Measurements from ENCODE around the gene GLYATL3.

GLYATL3 gene

DNA sequence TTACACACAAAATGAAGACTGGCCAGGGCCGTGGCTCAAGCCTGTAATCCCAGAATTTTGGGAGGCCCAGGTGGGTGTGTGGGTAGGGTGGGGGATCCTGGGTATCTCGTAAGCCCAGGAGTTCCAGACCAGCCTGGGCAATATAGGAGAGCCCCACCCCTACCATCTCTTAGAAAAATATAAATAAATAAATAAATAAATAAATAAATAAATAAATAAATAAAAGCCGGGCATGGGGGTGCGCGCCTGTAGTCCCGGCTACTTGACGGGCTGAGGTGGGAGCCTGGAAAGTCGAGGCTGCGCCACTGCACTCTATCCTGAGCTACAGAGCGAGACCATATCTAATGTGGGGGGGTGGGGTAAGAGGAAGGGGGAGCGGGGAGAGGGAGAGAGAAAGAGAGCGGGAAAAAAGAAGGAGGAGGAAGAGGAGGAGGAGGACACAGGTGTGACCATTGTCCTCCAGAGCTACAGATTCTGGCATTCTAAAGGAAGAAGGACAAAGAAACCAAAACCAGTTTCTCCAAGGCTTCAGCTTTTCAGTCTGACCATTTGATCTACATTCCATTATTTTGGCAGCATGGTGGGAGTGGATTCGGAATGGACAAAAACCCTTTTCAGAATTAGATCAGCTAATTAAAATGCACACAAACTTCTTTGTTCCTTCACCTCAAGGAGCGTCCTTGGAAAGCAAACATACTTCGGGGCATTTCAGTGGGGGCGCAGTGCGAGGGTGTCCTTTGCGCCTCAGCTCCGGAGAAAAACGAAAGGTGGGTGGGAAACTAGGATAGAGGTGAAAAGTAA is 50.2 kb downstream of the GLYATL3 start:
- no peak for DNase-seq

DNA sequence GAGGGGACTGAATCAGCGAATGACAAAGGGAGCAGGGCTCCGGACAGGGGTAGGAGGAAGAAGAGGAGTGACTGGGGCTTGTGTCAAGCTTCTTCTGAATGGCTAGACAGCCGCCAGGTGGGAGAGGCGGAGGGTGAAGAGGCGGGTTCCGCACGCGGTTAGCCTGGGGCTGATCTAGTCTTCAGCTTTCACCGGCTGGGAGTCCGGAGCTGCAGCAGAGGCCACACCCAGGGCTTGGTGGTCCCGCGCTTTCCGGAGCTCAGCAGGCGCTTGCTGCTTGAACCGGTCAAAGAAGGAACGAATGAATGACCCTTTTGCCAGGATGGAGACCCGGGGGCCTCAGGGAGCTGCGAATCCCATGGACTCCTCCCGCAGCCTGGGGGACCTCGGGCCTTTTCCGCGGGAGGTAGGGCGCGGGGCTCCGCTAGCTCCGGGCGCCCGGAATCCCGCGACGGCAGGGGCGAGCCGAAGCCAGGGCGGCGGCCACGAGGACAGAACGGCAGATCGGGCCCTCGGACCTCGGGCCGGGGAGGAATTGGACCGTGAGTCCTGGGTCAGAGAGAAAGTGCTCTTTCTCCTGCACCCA is 50.9 kb downstream of the GLYATL3 start, which contains the start of gene C6orf141:
Gene C6orf141 (plus strand): TSS at position 177 of the 586 bp plus-strand sequence. CDS start 125 bp downstream, at position 302.
- DNase-seq, result peak; percentile 51

DNA sequence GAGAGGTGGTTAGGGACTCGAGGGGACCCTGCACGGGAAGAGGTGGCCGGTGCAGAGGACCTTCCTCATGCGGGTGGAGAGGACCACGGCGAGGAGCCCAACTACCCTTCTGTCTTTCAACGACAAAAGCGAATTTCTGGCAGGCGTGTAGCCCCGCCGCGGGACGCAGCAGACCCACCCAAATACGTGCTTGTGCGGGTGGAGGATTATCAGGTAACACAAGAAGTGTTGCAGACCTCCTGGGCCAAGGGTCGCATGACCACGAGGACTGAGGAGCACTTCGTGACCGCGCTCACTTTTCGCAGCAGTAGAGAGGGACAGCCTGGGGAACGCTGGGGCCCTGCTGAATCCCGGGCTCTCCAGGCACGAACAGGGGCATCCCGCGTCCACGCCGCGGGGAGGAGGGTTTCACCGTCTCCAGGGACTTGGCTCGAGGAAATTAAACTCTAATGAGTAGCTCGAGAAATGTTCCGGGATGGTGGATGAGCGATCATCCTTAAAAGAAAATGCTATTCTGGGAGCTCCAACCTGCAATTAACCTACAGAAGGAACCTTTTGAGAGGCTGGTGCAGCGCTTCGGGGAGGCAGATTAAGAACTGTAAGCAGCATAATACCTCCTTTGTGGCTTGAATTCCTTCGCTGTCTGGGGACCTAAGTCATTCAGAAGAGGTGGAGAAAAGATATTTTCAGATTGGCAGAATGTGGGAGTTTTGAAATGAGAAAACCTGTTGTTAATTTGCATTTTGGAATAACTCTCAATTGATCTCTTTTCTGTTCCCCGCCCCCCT is 51.5 kb downstream of the GLYATL3 start:
- peak; percentile 52 for DNase-seq

DNA sequence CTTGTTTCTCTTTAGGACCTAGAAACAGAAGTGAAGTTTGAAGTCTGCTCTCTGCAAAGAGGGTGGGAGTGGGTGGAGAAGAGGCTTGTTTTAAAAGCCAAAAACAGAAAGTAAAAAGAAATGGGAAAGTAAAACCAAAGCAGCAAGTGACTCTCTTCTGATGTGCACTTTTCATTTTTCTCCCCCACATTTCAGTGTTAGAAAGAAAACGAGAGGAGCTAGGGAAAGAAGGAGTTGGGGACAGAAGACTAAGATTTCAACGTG is 52.1 kb downstream of the GLYATL3 start:
- DNase-seq, result no peak

DNA sequence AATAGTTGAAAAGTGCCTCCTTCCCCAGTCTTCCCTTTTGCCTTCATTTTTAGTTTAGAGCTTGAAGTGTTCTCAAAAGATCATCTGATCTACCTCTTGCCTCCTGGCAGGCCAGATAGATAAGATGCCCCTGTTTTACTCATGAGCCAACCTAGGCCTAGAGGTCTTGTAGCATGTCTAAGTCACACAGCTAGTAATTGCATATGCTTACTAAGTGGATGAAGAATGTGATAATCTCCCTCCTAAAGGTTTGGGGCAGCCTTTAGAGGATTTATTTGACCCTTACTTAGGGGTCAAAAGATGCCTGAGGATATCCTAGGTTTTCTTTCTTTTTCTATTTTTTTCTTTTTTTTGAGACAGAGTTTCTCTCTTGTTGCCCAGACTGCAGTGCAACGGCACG is 52.9 kb downstream of the GLYATL3 start:
- DNase-seq, result no peak

DNA sequence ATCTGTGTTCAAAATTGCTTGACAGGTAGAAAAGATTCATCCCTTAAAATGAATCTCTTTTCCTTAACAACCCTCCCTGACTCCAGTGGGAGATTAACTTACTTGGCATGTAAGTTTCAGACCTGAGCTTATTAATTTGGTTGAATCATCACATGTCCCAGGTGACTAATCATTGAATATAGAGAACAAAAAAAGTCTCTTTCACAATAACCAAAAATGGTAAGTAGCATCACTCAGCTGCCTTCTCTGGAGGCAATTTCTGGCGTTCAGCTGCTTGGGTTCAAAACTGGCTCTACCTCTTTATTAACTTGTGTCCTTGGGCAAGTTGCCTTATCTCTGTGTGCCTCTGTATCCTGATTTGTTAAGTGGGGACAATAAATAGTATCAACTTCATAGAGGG is 53.7 kb downstream of the GLYATL3 start:
- no peak for DNase-seq

DNA sequence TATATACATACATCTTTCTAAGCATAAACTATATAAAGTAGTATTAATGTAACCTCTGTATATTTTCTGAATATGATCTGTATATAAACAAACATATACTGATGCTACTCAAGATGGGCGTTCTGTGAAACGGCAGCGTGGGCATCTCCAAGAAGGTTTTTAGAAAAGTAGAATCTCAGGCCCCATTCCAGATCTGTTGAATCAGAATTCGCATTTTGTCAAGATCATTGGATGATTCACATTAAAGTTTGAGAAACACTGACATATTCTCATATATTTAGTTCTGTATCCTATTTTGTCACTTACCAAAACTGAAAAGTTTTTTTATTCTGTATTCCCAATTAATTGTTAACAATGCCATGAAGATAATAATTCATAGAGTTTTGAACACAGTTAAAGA is 56.2 kb downstream of the GLYATL3 start:
- no peak for DNase-seq

DNA sequence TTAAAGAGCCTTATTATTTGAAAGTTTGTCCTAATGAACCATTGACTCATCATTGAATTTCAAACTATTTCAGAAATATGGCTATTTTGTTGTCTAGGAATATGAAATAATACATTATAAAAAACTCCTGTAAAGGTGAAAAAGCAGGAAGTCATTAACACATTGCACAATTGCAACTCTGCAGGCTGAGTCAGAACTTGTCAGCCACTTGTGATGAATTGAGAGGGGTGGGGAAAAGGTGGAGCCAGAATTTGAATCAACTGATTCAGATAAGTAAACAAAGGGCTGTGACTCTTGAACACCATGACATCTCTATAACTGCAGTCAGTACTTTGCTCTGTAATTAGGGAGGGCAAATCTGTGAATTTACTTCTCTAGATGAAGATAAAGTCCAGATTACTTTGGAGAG is 56.7 kb downstream of the GLYATL3 start:
- DNase-seq, result no peak

DNA sequence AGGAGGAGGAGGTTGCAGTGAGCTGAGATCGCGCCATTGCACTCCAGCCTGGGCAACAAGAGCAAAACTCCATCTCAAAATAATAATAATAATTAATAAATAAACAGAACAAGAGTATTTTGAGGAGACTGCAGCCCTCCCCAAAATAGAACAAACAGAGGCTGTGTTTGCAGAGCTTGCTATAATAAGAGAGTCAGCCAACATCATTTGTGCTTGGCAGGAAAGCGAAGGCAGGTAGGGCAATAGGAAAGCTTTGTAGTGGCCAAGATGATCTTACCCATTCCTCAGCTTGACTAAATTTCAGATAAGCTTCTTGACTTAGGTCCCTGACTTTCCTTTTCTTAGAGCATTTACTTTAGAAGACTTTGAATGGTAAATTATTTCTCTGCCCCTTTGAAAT is 57.5 kb downstream of the GLYATL3 start:
- DNase-seq, result no peak

DNA sequence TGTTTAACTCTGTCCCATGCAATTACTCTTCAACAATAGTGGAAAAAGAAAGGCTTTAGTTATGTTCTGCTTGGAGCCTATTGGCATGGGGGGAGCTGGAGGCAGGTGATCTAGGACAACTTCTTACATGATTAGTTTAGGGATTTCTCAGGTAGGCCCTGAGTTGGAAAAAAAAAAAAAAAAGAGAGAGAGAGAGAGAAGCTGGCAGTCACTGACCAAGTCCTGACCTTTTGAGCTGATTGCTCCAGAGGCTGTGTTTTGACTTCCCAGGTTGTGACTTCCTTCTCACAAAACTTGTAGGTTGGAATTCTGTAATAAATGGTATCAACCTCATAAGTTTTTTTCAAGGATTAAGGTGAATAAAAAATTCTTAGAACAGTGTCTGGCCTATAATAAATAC is 58.5 kb downstream of the GLYATL3 start:
- DNase-seq, result no peak

DNA sequence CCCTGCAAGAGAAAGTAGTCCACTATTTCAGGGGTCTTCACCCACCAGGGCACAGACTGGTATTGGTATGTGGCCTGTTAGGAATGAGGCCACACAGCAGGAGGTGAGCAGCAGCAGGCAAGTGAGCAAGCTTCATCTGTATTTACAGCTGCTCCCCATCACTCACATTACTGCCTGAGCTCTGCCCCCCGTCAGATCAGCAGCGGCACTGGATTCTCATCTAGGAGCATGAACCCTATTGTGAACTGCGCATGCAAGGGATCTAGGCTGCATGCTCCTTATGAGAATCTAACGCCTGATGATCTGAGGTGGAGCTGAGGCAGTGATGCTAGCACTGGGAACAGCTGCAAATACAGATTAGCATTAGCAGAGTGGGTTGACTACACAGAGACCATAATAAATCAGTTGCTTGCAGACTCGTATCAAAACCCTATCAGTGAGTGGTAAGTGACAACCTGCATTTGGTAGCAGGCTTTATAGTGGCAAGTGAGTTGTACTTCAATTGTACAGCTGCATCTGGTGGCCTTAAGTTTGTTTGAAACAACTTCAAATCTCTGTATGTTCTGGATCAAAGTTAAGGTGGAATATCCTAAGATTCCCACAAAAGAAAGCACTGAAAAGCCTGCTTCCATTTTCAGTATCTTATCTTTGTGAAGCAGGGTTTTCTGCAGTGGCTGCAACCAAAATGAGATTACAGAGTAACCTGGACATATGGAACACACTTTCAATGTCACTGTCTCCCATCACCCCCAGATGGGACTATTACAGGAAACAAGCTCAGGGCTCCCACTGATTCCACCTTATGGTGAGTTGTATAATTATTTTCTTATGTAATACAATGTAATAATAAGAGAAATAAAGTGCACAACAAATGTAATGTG is 63.5 kb downstream of the GLYATL3 start:
- DNase-seq, result no peak

DNA sequence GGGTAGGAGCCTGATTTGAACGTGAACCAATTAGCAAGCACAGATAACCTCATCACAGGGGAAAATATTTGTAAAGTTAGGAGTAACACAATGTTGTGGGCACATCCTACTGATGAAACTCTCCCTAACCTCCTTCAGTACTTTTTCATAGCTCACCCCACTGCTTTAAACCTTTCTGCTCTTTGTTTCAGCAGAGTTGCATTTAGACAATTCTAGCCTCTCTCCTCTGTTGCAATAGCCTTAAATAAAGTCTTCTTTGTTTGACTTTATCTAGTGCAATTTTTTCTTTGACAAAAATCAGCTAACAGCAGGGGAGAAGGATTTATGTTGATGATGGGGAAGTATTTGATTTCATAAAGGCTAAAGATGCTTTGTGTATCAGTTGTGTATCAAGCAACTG is 64.8 kb downstream of the GLYATL3 start:
- DNase-seq, result no peak

DNA sequence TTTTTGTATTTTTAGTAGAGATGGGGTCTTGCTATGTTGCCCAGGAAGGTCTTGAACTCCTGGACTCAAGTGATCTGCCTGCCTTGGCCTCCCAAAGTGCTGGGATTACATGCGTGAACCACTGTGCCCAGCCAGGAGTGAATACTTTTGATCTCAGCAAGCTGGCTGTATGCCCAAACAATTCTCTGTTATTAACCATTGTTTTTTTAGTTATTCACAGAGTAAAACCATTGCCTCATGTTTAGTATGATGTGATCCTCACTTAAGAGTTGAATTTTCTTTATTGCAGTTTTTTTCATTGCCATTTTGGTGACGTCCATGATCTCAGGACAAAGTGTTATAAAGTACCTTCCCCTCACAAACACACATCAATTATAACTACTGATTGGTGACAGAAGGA is 65.5 kb downstream of the GLYATL3 start:
- no peak for DNase-seq

DNA sequence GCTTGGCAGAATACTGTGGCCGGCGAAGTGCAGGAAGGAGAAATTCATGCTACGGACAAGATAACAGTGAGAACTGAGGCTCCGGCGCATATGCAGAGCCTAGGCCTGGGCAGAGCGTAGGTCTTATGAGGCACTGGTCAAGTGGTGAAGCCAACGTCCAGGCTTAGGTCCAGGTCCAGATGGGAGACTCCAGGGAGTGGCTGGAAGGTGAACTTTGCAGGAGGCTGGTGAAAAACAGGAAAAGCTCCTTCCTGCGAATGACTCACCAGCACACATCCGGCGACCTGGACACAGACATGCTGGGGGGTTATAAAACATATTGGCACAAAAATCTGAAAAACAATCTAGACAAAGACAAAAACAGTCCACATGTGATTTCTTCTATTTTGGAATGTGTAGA is 66.1 kb downstream of the GLYATL3 start:
- DNase-seq, result no peak

DNA sequence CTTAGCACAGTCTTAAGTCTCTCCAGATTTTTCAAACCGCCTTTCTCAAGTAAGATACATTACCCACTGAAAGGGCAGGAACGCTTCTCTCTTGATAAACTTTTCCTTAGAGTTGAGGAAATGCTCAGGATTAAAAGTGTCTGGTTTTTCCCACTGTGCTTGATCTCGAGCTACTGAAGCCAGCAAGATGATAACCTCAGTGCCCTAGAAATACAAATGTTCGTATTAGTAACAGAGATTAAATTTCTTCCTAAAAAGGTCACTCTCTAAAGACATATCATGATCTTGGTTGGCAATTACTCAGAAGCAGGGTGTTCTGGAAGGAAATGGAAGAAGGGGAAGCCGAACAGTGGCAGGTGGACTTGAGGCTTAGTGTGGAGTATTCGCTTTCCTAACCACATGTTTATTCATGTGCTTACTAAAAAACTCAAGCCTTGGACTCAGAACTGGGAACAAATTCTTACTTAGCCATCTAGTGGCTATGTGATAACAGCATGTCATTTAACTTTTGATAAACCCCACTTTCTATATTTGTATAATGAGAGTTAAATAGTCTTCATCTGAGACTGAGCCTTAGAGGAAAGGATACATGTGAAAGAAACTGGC is 70.9 kb downstream of the GLYATL3 start:
- no peak for DNase-seq

DNA sequence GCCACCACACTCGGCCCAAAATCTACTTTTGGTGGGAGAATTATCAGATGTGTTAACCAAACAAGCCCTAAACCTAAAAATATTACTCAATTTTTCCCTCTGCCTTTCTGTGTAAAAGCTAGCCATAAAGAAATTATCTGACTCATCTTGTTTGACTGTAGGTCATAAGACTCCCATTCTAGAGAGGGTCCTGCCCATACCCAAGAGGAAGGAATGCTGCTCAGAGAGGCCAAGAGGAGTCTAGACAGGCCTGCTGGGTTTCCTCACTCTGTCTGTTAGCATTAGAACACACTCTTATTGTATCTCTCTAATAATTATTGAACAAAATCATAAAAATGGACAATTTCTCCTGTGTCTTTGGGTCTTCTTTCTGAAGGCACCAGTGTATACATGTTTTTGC is 76.9 kb downstream of the GLYATL3 start:
- no peak for DNase-seq

All from right forelimb (tissue), 1 donor.